Activated naive CD8-positive, alpha-beta T cell treated with anti-CD3 and anti-CD28 coated beads, Interleukin-2, amount 10 ng/mL, durations not matched to agents 7 days and 5 days (primary cell): ENCODE data around the gene UBIAD1. TPM values are rescaled to one million over a fixed set of nuclear protein-coding genes. Genes with fewer than 3 reads are reported as not detected.
"Not testable (repeated sequence)": the region's sequence is repeated elsewhere in the genome, so short reads cannot be mapped to it uniquely, and the experiment has no call there.

Experiments used
- ATAC-seq: fragments of 150-1000 bp; cut with Tn5 transposase; one replicate; pipeline ENCODE4 v1.10.0; 2021; ENCODE audit warnings: low read depth, moderate library complexity
- POLR2A ChIA-PET: fragments of 350-600 bp; sonication (Branson Sonifier 250); formaldehyde crosslinking; loops from one replicate; lab custom pipeline; 2021; ENCODE audit warnings: antibody characterized with exemption; lab: Charles Lee
- DNase-seq: peaks from one replicate; pipeline ENCODE4 v3.0.0; 2021
- H3K27ac Mint-ChIP-seq: one replicate; pipeline ENCODE4 v1.8.0; 2022; ENCODE audit warnings: mild to moderate bottlenecking, mixed read lengths
- H3K27me3 Mint-ChIP-seq: one replicate; pipeline ENCODE4 v1.8.0; 2022; ENCODE audit warnings: mild to moderate bottlenecking, moderate library complexity, mixed read lengths
- H3K36me3 Mint-ChIP-seq: one replicate; pipeline ENCODE4 v1.8.0; 2021; ENCODE audit warnings: mild to moderate bottlenecking, mixed read lengths
- H3K4me1 Mint-ChIP-seq: one replicate; pipeline ENCODE4 v1.8.0; 2021; ENCODE audit warnings: mixed read lengths
- H3K4me3 Mint-ChIP-seq: one replicate; pipeline ENCODE4 v1.8.0; 2022; ENCODE audit warnings: mild to moderate bottlenecking, moderate library complexity, mixed read lengths
- H3K9me3 Mint-ChIP-seq: one replicate; pipeline ENCODE4 v1.8.0; 2021; ENCODE audit warnings: mixed read lengths
- total RNA-seq, 2 experiments: library from RNA; stranded (reverse); gene quantifications; one replicate each; pipeline ENCODE4 v1.2.3, GENCODE V29; 2021

The UBIAD1 gene
- total RNA-seq, 2 experiments from 2014 or later: 26.5 to 28.9 TPM

GRCh38 chr1:11262171-11263049 lies 10.6 kb upstream of the UBIAD1 start, which contains the start of gene MTOR:
Gene MTOR (minus strand): TSS chr1:11262551. CDS start chr1:11259409, 3,142 bp downstream.
- DNase-seq: peak; percentile 86
- Mint-ChIP-seq H3K4me3 (peak within 1 kb of the TSS; percentile 94), H3K4me1 (peaks cover 14% of the 10 kb centered on the region), H3K36me3 (no peaks in the 10 kb centered on the region), H3K9me3 (no peaks in the 10 kb centered on the region), H3K27me3 (peaks cover 3% of the 10 kb centered on the region), H3K27ac (peak within 1 kb of the TSS; percentile 82)
- POLR2A ChIA-PET: interaction anchor here (0.7 to 2.6 kb wide), 17 partner anchors 9 to 646 kb away, joined by 3 to 32 read pairs (median 5); partner anchors contain the start of genes EXOSC10, FBXO6 and UBIAD1
- ATAC-seq: peak; percentile 98

GRCh38 chr1:11266268-11267074 lies 6.5 kb upstream of the UBIAD1 start:
- POLR2A ChIA-PET: interaction anchor here (0.7 kb wide), 1 partner anchor 72 kb away, joined by 6 read pairs; no protein-coding TSS in a partner anchor
- Mint-ChIP-seq H3K27ac (no peak overlapping the region), H3K27me3 (peaks cover 3% of the 10 kb centered on the region), H3K9me3 (no peaks in the 10 kb centered on the region), H3K36me3 (no peaks in the 10 kb centered on the region), H3K4me3 (no peak overlapping the region), H3K4me1 (peaks cover 11% of the 10 kb centered on the region)
- no peak for DNase-seq
- no peak for ATAC-seq

GRCh38 chr1:11267350-11268337 lies 5.4 kb upstream of the UBIAD1 start:
- H3K4me3 Mint-ChIP-seq, DNase-seq, POLR2A ChIA-PET, ATAC-seq, H3K4me1 Mint-ChIP-seq, H3K9me3 Mint-ChIP-seq, H3K27me3 Mint-ChIP-seq, H3K27ac Mint-ChIP-seq, H3K36me3 Mint-ChIP-seq: not testable (repeated sequence)

- POLR2A ChIA-PET: interaction anchor here (1.4 to 2.9 kb wide), 3 partner anchors 10 to 23 kb away, joined by 3 to 32 read pairs (median 5); partner anchors contain the start of gene MTOR
- Mint-ChIP-seq H3K9me3 (no peaks in the 10 kb centered on the region), H3K27me3 (no peaks in the 10 kb centered on the region), H3K4me3 (peak overlapping the region; percentile 71), H3K36me3 (peaks cover 15% of the 10 kb centered on the region), H3K4me1 (peaks cover 26% of the 10 kb centered on the region), H3K27ac (peak overlapping the region; percentile 9)
- no peak for DNase-seq
- ATAC-seq: no peak
Observed at GRCh38 chr1:11272544-11272831, 510 bp upstream of the UBIAD1 start.

DNA sequence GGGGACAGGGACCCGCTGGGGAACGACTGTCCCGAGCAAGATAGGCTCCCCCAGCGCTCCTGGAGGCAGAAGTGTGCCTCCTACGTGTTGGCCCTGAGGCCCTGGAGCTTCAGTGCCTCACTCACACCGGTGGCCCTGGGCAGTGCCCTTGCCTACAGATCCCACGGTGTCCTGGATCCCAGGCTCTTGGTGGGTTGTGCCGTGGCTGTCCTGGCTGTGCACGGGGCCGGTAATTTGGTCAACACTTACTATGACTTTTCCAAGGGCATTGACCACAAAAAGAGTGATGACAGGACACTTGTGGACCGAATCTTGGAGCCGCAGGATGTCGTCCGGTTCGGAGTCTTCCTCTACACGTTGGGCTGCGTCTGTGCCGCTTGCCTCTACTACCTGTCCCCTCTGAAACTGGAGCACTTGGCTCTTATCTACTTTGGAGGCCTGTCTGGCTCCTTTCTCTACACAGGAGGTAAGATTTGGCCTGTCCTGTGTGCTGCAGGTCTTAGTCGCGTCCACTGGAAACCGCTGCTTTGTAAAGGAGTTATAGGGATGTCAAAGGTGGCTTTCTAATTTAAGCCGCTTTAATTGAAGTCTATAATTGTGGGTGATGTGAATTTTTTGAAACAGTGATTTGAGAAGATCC lies 717 bp downstream of the UBIAD1 start:
- DNase-seq (no peak), ATAC-seq (peak; percentile 60)
- no peaks in the 10 kb centered on the region for H3K9me3 Mint-ChIP-seq
- H3K4me1 Mint-ChIP-seq: peaks cover 30% of the 10 kb centered on the region
- H3K4me3 Mint-ChIP-seq: peak overlapping the region; percentile 97
- H3K36me3 Mint-ChIP-seq: peaks cover 21% of the 10 kb centered on the region
- H3K27ac Mint-ChIP-seq: peak overlapping the region; percentile 92
- no peaks in the 10 kb centered on the region for H3K27me3 Mint-ChIP-seq
- POLR2A ChIA-PET: interaction anchor here (0.6 to 2.9 kb wide), 8 partner anchors 8 to 636 kb away, joined by 3 to 32 read pairs (median 4); partner anchors contain the start of genes EXOSC10 and MTOR

GRCh38 chr1:11279152-11279551 lies 6.2 kb downstream of the UBIAD1 start:
- peaks cover 48% of the 10 kb centered on the region for H3K36me3 Mint-ChIP-seq
- ATAC-seq (no peak), DNase-seq (no peak)
- H3K4me1 Mint-ChIP-seq: peaks cover 64% of the 10 kb centered on the region
- no peaks in the 10 kb centered on the region for H3K9me3 Mint-ChIP-seq
- H3K4me3 Mint-ChIP-seq: no peak overlapping the region
- POLR2A ChIA-PET: interaction anchor here (1.2 kb wide), 1 partner anchor 17 kb away, joined by 5 read pairs; the partner anchor contains the start of gene MTOR
- H3K27me3 Mint-ChIP-seq: no peaks in the 10 kb centered on the region
- peak overlapping the region; percentile 37 for H3K27ac Mint-ChIP-seq

- ATAC-seq: no peak
- POLR2A ChIA-PET: no interaction called here
- peak overlapping the region; percentile 95 for H3K27ac Mint-ChIP-seq
Observed at GRCh38 chr1:11279630-11280029, 6.6 kb downstream of the UBIAD1 start.

GRCh38 chr1:11280719-11281376 lies 7.8 kb downstream of the UBIAD1 start:
- ATAC-seq (peak; percentile 85), DNase-seq (no peak)
- Mint-ChIP-seq H3K9me3 (no peaks in the 10 kb centered on the region), H3K36me3 (peaks cover 45% of the 10 kb centered on the region), H3K27ac (peak overlapping the region; percentile 95), H3K27me3 (no peaks in the 10 kb centered on the region), H3K4me1 (peaks cover 68% of the 10 kb centered on the region), H3K4me3 (peak overlapping the region; percentile 58)
- POLR2A ChIA-PET: interaction anchor here (0.7 to 2.3 kb wide), 6 partner anchors 7 to 627 kb away, joined by 3 to 9 read pairs (median 4); partner anchors contain the start of gene MTOR

More at GRCh38 chr1:11279630-11280029, 6.6 kb downstream of the UBIAD1 start:
- H3K4me3 Mint-ChIP-seq: peak overlapping the region; percentile 12
- peaks cover 49% of the 10 kb centered on the region for H3K36me3 Mint-ChIP-seq
- no peak for DNase-seq
- H3K27me3 Mint-ChIP-seq: no peaks in the 10 kb centered on the region
- no peaks in the 10 kb centered on the region for H3K9me3 Mint-ChIP-seq
- H3K4me1 Mint-ChIP-seq: peaks cover 67% of the 10 kb centered on the region

GRCh38 chr1:11281518-11282331 lies 8.7 kb downstream of the UBIAD1 start:
- DNase-seq (no peak), ATAC-seq (no peak)
- Mint-ChIP-seq H3K36me3 (peaks cover 50% of the 10 kb centered on the region), H3K27me3 (no peaks in the 10 kb centered on the region), H3K4me1 (peaks cover 66% of the 10 kb centered on the region), H3K9me3 (no peaks in the 10 kb centered on the region), H3K4me3 (peak overlapping the region; percentile 58), H3K27ac (peak overlapping the region; percentile 95)
- POLR2A ChIA-PET: interaction anchor here (0.5 to 2.3 kb wide), 8 partner anchors 7 to 878 kb away, joined by 3 to 9 read pairs (median 4); partner anchors contain the start of gene MTOR

DNA sequence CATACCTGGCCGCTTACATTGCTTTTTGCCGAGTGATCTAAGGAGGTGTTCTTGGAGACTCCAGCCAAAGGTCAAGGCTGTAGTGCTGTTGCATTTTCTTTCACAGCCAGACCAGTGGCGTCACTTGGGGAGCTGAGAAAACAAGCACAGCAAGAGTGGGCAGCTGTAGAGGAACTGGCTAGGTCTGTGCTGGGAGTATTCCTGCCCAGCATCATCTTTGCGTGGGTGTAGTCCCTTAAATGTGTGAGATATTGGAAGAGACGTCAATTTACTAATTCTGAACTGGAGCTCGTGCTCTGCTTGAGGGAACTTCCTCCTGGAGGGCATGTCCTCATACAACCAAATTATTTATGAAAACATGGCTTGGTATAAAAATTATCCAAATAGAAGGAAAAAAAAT lies 10.2 kb downstream of the UBIAD1 start:
- H3K36me3 Mint-ChIP-seq: peaks cover 45% of the 10 kb centered on the region
- H3K27ac Mint-ChIP-seq: peak overlapping the region; percentile 95
- no peaks in the 10 kb centered on the region for H3K9me3 Mint-ChIP-seq
- peaks cover 59% of the 10 kb centered on the region for H3K4me1 Mint-ChIP-seq
- DNase-seq (no peak), ATAC-seq (no peak)
- no peaks in the 10 kb centered on the region for H3K27me3 Mint-ChIP-seq
- no peak overlapping the region for H3K4me3 Mint-ChIP-seq
- POLR2A ChIA-PET: interaction anchor here (1.6 to 2.6 kb wide), 2 partner anchors 10 to 21 kb away, joined by 5 to 9 read pairs; partner anchors contain the start of genes MTOR and UBIAD1
